Endothelial cell (in vitro differentiated cells): ENCODE data around the gene NDST1. TPM values are rescaled to one million over a fixed set of nuclear protein-coding genes. Genes with fewer than 3 reads are reported as not detected.
A peak's percentile ranks its signal among the peaks of the same experiment; 100 is the strongest.

Experiments
- DNase-seq: peaks from one replicate; pipeline ENCODE4 v3.0.0; 2021; ENCODE audit warnings: low spot score
- H3K27ac Mint-ChIP-seq: one replicate; pipeline ENCODE4 v1.8.0; 2021; ENCODE audit warnings: mixed read lengths, inconsistent platforms; ENCODE audit not compliant: unreplicated experiment
- H3K27me3 Mint-ChIP-seq: one replicate; pipeline ENCODE4 v1.8.0; 2021; ENCODE audit warnings: mild to moderate bottlenecking, moderate library complexity, mixed read lengths, inconsistent platforms; ENCODE audit not compliant: unreplicated experiment
- H3K36me3 Mint-ChIP-seq: one replicate; pipeline ENCODE4 v1.8.0; 2021; ENCODE audit warnings: mild to moderate bottlenecking, low read depth, mixed read lengths, inconsistent platforms; ENCODE audit not compliant: unreplicated experiment
- H3K4me1 Mint-ChIP-seq: one replicate; pipeline ENCODE4 v1.8.0; 2021; ENCODE audit warnings: mild to moderate bottlenecking, mixed read lengths, inconsistent platforms; ENCODE audit not compliant: unreplicated experiment
- H3K4me3 Mint-ChIP-seq: one replicate; pipeline ENCODE4 v1.8.0; 2021; ENCODE audit warnings: mild to moderate bottlenecking, mixed read lengths, inconsistent platforms; ENCODE audit not compliant: unreplicated experiment
- H3K9me3 Mint-ChIP-seq: one replicate; pipeline ENCODE4 v1.8.0; 2021; ENCODE audit warnings: mixed read lengths, inconsistent platforms; ENCODE audit not compliant: unreplicated experiment
- CTCF ChIP-seq: fragments of 200-600 bp; sonication (generic); IDR thresholded peaks from one replicate; pipeline ENCODE4 v1.5.0; 2021; ENCODE audit warnings: antibody characterized with exemption; ENCODE audit not compliant: unreplicated experiment
- total RNA-seq: library from RNA; stranded (reverse); fragmentation: NEBNext Ultra II Directional; extraction: Animal tissue kit (Norgen Biotek cat#: 25700); gene quantifications from one replicate; pipeline ENCODE4 v1.2.1, GENCODE V29; 2021; ENCODE audit not compliant: unreplicated experiment

NDST1 gene
- total RNA-seq, 1 donor from 2014 or later, result 178 TPM

DNA sequence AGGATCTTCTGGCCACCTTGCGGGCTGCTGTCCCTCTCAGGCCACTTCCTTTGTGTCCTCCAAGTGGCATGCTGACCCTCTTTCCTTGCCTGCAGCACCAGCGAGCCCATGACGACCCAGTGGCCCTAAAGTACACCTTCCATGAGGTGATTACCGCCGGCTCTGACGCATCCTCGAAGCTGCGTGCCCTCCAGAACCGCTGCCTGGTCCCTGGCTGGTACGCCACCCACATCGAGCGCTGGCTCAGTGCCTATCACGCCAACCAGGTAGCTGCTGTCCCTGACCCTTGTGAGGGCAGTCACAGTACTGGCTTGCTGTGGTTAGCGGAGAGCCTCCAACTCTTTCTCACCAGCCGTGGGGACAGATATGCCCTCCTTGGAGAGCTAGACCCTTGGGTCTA, 40.2 kb downstream of the NDST1 start:
- TF ChIP-seq CTCF, result no peak
- H3K4me1 Mint-ChIP-seq, result peaks cover 11% of the 10 kb centered on the region
- no peak for DNase-seq
- no peaks in the 10 kb centered on the region for H3K9me3 Mint-ChIP-seq
- peaks cover 56% of the 10 kb centered on the region for H3K36me3 Mint-ChIP-seq
- H3K27ac Mint-ChIP-seq, result no peak overlapping the region
- peaks cover 13% of the 10 kb centered on the region for H3K27me3 Mint-ChIP-seq
- no peak overlapping the region for H3K4me3 Mint-ChIP-seq

DNA sequence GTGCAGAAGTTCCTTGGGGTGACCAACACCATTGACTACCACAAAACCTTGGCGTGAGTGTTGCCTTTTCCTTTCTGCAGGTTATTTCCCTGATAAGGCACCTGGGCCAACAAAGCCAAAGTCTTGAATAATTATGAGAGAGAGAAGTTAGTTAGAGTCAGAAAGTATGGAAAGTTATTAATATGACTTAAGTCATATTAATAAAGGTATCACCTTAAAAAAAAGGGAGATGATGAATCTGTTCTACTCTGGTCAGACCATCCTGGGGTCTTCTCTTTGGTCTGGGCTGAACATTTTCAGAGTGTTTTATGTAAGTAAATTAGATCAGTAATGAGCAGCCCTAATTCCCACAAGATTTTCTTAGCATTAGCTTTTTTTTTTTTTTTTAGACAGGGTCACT, 41.8 kb downstream of the NDST1 start:
- Mint-ChIP-seq H3K9me3 (no peaks in the 10 kb centered on the region), H3K27me3 (peaks cover 13% of the 10 kb centered on the region), H3K27ac (no peak overlapping the region), H3K4me3 (peak overlapping the region; percentile 71), H3K36me3 (peaks cover 47% of the 10 kb centered on the region), H3K4me1 (peaks cover 5% of the 10 kb centered on the region)
- DNase-seq, result no peak
- no peak for TF ChIP-seq CTCF

DNA sequence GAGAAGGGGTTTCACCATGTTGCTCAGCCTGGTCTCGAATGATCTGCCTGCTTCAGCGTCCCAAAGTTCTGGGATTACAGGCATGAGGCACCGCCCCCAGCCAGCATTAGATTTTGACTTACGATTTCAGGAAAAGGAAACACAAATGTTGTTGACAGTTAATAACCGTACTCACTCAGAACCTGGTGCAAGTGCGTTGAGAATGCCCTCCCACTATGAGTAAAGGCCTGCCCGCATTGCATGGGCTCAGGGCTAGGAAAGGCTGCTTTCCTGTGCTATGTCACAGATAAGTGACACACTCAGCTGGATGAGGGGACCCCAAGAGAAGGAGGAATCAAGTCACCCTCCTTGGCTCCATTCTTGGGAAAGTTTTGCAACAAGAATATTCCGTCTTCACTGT, 42.4 kb downstream of the NDST1 start:
- Mint-ChIP-seq H3K36me3 (peaks cover 47% of the 10 kb centered on the region), H3K4me1 (peaks cover 5% of the 10 kb centered on the region), H3K27me3 (peaks cover 13% of the 10 kb centered on the region), H3K9me3 (no peaks in the 10 kb centered on the region), H3K27ac (no peak overlapping the region), H3K4me3 (no peak overlapping the region)
- DNase-seq, result no peak
- no peak for TF ChIP-seq CTCF

GRCh38 chr5:150551066-150551465, 43.1 kb downstream of the NDST1 start:
- peaks cover 44% of the 10 kb centered on the region for H3K36me3 Mint-ChIP-seq
- peak overlapping the region; percentile 12 for H3K27ac Mint-ChIP-seq

DNA sequence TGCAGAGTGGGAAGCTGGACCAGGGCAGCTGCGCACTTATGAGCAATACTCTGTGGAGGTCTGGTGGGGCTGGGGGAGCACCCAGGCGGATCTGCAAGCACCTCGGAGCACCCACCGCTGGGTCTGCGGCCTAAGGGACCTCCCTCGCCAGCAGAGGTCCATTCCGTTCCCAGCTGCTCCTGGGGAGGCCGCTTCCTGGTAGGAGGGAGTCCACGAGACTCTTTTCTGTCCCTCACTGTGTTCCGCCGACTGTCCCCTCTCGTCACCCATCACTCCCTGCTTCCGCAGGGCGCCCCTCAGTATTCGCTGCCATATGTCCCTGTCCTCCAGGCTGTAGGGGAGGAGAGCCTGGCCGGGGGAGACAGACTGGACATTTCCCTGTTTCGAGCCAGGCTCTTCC, 45.5 kb downstream of the NDST1 start:
- no peak for TF ChIP-seq CTCF
- DNase-seq, result no peak
- Mint-ChIP-seq H3K4me3 (no peak overlapping the region), H3K9me3 (no peaks in the 10 kb centered on the region), H3K27ac (no peak overlapping the region), H3K27me3 (peaks cover 7% of the 10 kb centered on the region), H3K36me3 (peaks cover 41% of the 10 kb centered on the region), H3K4me1 (peaks cover 5% of the 10 kb centered on the region)

More at GRCh38 chr5:150551066-150551465, 43.1 kb downstream of the NDST1 start:
- Mint-ChIP-seq H3K4me3 (peak overlapping the region; percentile 52), H3K4me1 (peaks cover 5% of the 10 kb centered on the region), H3K27me3 (peaks cover 13% of the 10 kb centered on the region), H3K9me3 (no peaks in the 10 kb centered on the region)
- no peak for DNase-seq
- no peak for TF ChIP-seq CTCF
